Measurements from ENCODE around the gene PLD5.
"Not testable (repeated sequence)": the region's sequence is repeated elsewhere in the genome, so short reads cannot be mapped to it uniquely, and the experiment has no call there.

The PLD5 gene

GRCh38 chr1:242184955-242185354 is 339.5 kb downstream of the PLD5 start:
- Histone ChIP-seq H3K36me3 (ENCODE audit: control insufficient read depth, insufficient read depth, low read length) (no peaks in the 10 kb centered on the region), H3K4me3 (ENCODE audit: low read depth, low read length) (no peak overlapping the region), H2AFZ (no peak overlapping the region), H3K79me2 (no peaks in the 10 kb centered on the region), H3K4me1 (no peaks in the 10 kb centered on the region), H3K27me3 (ENCODE audit: control insufficient read depth, insufficient read depth, low read length) (no peaks in the 10 kb centered on the region), H3K27ac (no peak overlapping the region), H3K9ac (no peak overlapping the region), H3K4me2 (ENCODE audit: low read length) (no peak overlapping the region), H3K9me3 (ENCODE audit: control insufficient read depth, low read length) (no peaks in the 10 kb centered on the region)
- TF ChIP-seq, protein P1, sequence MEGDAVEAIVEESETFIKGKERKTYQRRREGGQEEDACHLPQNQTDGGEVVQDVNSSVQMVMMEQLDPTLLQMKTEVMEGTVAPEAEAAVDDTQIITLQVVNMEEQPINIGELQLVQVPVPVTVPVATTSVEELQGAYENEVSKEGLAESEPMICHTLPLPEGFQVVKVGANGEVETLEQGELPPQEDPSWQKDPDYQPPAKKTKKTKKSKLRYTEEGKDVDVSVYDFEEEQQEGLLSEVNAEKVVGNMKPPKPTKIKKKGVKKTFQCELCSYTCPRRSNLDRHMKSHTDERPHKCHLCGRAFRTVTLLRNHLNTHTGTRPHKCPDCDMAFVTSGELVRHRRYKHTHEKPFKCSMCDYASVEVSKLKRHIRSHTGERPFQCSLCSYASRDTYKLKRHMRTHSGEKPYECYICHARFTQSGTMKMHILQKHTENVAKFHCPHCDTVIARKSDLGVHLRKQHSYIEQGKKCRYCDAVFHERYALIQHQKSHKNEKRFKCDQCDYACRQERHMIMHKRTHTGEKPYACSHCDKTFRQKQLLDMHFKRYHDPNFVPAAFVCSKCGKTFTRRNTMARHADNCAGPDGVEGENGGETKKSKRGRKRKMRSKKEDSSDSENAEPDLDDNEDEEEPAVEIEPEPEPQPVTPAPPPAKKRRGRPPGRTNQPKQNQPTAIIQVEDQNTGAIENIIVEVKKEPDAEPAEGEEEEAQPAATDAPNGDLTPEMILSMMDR (IDR thresholded peaks at IDR 0.05): no peak

GRCh38 chr1:242179767-242180166 is 344.7 kb downstream of the PLD5 start:
- not testable (repeated sequence) for H3K4me3 ChIP-seq (ENCODE audit: low read depth, low read length); H3K27me3 ChIP-seq (ENCODE audit: control insufficient read depth, insufficient read depth, low read length); H3K9ac ChIP-seq

DNA sequence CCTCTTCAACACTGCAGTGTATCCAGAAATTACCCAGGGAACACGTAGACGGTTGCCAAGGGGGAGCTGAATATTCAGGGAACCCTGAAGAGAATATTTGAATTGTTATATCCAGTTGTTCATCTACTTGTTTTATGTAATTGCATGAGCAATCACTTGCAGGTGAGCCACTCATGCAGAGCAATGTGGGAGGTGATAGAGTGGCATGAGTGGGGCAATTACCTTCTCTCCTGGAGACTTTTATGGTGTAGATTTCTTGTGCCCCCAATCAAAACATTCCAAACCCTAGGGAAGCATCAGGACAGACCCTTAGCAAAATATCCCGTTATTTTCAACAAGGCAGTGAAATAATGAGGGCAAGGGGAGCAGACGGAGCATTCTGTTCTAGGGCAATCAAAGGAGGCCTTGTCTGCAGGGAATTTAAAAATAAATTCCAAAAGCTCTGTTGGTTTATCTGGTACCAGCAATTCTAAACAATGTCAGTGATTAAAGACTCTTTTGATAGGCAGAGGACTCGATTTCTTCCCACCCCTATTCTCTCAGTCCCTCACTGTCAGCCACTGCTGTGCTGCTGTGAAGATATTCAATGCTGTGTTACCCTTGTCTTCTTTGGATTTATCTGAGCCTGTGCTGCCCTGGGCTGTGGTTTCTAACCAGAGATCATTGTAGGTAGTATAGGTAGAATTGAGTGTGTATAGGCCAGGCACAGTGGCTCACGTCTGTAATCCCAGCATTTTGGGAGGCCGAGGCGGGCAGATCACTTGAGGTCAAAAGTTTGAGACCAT is 345.4 kb downstream of the PLD5 start:
- Histone ChIP-seq H2AFZ (no peak overlapping the region), H3K79me2 (no peaks in the 10 kb centered on the region), H3K4me2 (ENCODE audit: low read length) (no peak overlapping the region), H3K9ac (no peak overlapping the region), H3K27me3 (ENCODE audit: control insufficient read depth, insufficient read depth, low read length) (no peaks in the 10 kb centered on the region), H3K9me3 (ENCODE audit: control insufficient read depth, low read length) (no peaks in the 10 kb centered on the region), H3K4me1 (no peaks in the 10 kb centered on the region), H3K36me3 (ENCODE audit: control insufficient read depth, insufficient read depth, low read length) (no peaks in the 10 kb centered on the region), H3K27ac (no peak overlapping the region), H3K4me3 (ENCODE audit: low read depth, low read length) (no peak overlapping the region)
- TF ChIP-seq, protein P1 (IDR thresholded peaks at IDR 0.05): no peak

More at GRCh38 chr1:242179767-242180166, 344.7 kb downstream of the PLD5 start:
- not testable (repeated sequence) for H3K27ac ChIP-seq; H3K4me2 ChIP-seq (ENCODE audit: low read length); H3K79me2 ChIP-seq; H3K9me3 ChIP-seq (ENCODE audit: control insufficient read depth, low read length); H2AFZ ChIP-seq; H3K36me3 ChIP-seq (ENCODE audit: control insufficient read depth, insufficient read depth, low read length); H3K4me1 ChIP-seq

GRCh38 chr1:242178436-242178835 is 346.1 kb downstream of the PLD5 start:
- H3K27me3 ChIP-seq (ENCODE audit: control insufficient read depth, insufficient read depth, low read length): no peaks in the 10 kb centered on the region
- no peak overlapping the region for H3K9ac ChIP-seq
- H3K9me3 ChIP-seq (ENCODE audit: control insufficient read depth, low read length): no peaks in the 10 kb centered on the region
- H3K36me3 ChIP-seq (ENCODE audit: control insufficient read depth, insufficient read depth, low read length): no peaks in the 10 kb centered on the region
- no peak overlapping the region for H3K4me2 ChIP-seq (ENCODE audit: low read length)
- H2AFZ ChIP-seq: no peak overlapping the region
- no peak overlapping the region for H3K27ac ChIP-seq
- no peaks in the 10 kb centered on the region for H3K79me2 ChIP-seq
- H3K4me3 ChIP-seq (ENCODE audit: low read depth, low read length): no peak overlapping the region
- no peaks in the 10 kb centered on the region for H3K4me1 ChIP-seq
- TF ChIP-seq, protein P1 (IDR thresholded peaks at IDR 0.05): no peak

DNA sequence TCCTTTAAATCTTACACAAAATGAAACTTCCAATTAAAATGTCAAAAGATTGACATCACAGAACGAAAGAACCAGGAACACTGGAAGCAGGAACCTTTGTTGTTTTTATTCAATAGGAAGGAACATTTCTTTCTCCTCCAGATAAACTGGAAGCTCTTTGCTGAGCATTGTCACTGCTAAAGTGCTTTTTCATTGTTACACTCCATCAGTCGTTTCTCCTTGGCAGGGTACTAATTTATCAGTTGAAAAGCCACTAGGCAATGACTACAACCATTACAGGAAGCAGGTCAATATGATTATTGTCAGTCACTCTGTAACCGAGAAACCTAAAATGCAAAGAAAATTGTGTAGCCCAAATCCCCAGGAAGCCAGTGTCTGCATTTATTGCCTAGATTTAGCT is 362.4 kb downstream of the PLD5 start:
- no peak overlapping the region for H3K4me2 ChIP-seq (ENCODE audit: low read length)
- H3K4me1 ChIP-seq: no peaks in the 10 kb centered on the region
- no peak overlapping the region for H3K9ac ChIP-seq
- no peaks in the 10 kb centered on the region for H3K9me3 ChIP-seq (ENCODE audit: control insufficient read depth, low read length)
- H3K27me3 ChIP-seq (ENCODE audit: control insufficient read depth, insufficient read depth, low read length): no peaks in the 10 kb centered on the region
- no peaks in the 10 kb centered on the region for H3K79me2 ChIP-seq
- H3K36me3 ChIP-seq (ENCODE audit: control insufficient read depth, insufficient read depth, low read length): no peaks in the 10 kb centered on the region
- TF ChIP-seq, protein P1 (IDR thresholded peaks at IDR 0.05): no peak
- no peak overlapping the region for H3K27ac ChIP-seq
- H3K4me3 ChIP-seq (ENCODE audit: low read depth, low read length): no peak overlapping the region
- H2AFZ ChIP-seq: no peak overlapping the region
